K562 (cell line): ENCODE measurements around the gene INTS13. TPM values are rescaled to one million over a fixed set of nuclear protein-coding genes. Genes with fewer than 3 reads are reported as not detected.

ENCODE experiments used
- ARID2 ChIP-seq: fragments of 450-650 bp; IDR thresholded peaks from 2 replicates; pipeline ENCODE4 v1.6.1; 2017; ENCODE audit warnings: antibody characterized with exemption, mild to moderate bottlenecking
- CBFA2T2 ChIP-seq: fragments of 450-650 bp; conservative IDR thresholded peaks from 2 replicates; pipeline ENCODE4 v1.6.1; 2017; ENCODE audit warnings: mild to moderate bottlenecking
- CHD4 ChIP-seq: fragments of 200-600 bp; sonication (generic); IDR thresholded peaks from 3 replicates; pipeline ENCODE4 v1.6.1; 2012; ENCODE audit warnings: low read depth, mild to moderate bottlenecking, mixed read lengths, low read length, inconsistent platforms; ENCODE audit not compliant: insufficient read depth, insufficient replicate concordance, poor library complexity, severe bottlenecking
- FOXP1 ChIP-seq: sonication (generic); formaldehyde crosslinking; IDR thresholded peaks from 2 replicates; pipeline ENCODE4 v1.8.0; 2022; ENCODE audit warnings: mild to moderate bottlenecking, missing genetic modification reagents
- GABPB1 ChIP-seq: sonication (generic); formaldehyde crosslinking; IDR thresholded peaks from 2 replicates; pipeline ENCODE4 v1.8.0; 2022; ENCODE audit warnings: mild to moderate bottlenecking, missing genetic modification reagents
- JUND ChIP-seq, 2 experiments: IDR thresholded peaks; 2 replicates in 1 of 2; 3 replicates in 1 of 2; pipeline ENCODE4 v1.6.1; 2011; ENCODE audit warnings: borderline replicate concordance in 2 of 2, low read depth in 2 of 2, low read length in 2 of 2, improper control_type of control experiment in 1 of 2, missing biosample characterization in 1 of 2, missing genetic modification characterization in 1 of 2, missing genetic modification reagents in 1 of 2
- KDM4B ChIP-seq, 2 experiments: fragments of 450-650 bp in 1 of 2; sonication (generic) in 1 of 2; IDR thresholded peaks; 2 replicates each; pipeline ENCODE4 v1.6.1; 2016 to 2017; ENCODE audit warnings: borderline replicate concordance in 2 of 2, antibody characterized with exemption in 1 of 2, low read depth in 1 of 2, mild to moderate bottlenecking in 1 of 2
- MLX ChIP-seq, 2 experiments: fragments of 450-650 bp in 1 of 2; sonication (generic) in 1 of 2; formaldehyde crosslinking; conservative IDR thresholded peaks; 2 replicates each; pipeline versions ENCODE4 v1.4.0 to v1.8.1; 2020 to 2022; ENCODE audit warnings: mild to moderate bottlenecking in 1 of 2, missing genetic modification reagents in 1 of 2
- PHB ChIP-seq: fragments of 250-450 bp; sonication (Bioruptor Pico); IDR thresholded peaks from 2 replicates; pipeline ENCODE4 v1.5.0; 2021
- PML ChIP-seq: IDR thresholded peaks from 2 replicates; pipeline ENCODE4 v1.6.1; 2012; ENCODE audit warnings: low read length, inconsistent platforms
- PPARD ChIP-seq: fragments of 250-450 bp; sonication (Bioruptor Pico); IDR thresholded peaks from 2 replicates; pipeline ENCODE4 v1.8.0; 2022; ENCODE audit warnings: inconsistent platforms, mild to moderate bottlenecking, moderate library complexity
- PRPF4 ChIP-seq: fragments of 200-400 bp; formaldehyde crosslinking; IDR thresholded peaks from one replicate; pipeline ENCODE4 v1.6.1; 2017; ENCODE audit warnings: low read length, low read depth, mild to moderate bottlenecking; ENCODE audit not compliant: insufficient read depth, poor library complexity, severe bottlenecking
- RAD21 ChIP-seq, 2 experiments: fragments of 250-450 bp in 1 of 2; fragments of 450-650 bp in 1 of 2; sonication (Bioruptor Pico) in 1 of 2; formaldehyde crosslinking in 1 of 2; IDR thresholded peaks in 1 of 2; conservative IDR thresholded peaks in 1 of 2; 2 replicates each; pipeline versions ENCODE4 v1.4.0 to v1.8.0; 2020 to 2022; ENCODE audit warnings: mild to moderate bottlenecking in 2 of 2, moderate library complexity in 1 of 2
- SPI1 ChIP-seq: IDR thresholded peaks from 2 replicates; pipeline ENCODE4 v1.6.1; 2011; ENCODE audit warnings: low read depth, low read length, control low read depth, borderline replicate concordance
- SRSF1 ChIP-seq: fragments of 200-400 bp; formaldehyde crosslinking; IDR thresholded peaks from 2 replicates; pipeline ENCODE4 v1.6.1; 2017; ENCODE audit warnings: mild to moderate bottlenecking, low read depth, low read length, moderate library complexity
- STAG1 ChIP-seq: sonication (generic); formaldehyde crosslinking; IDR thresholded peaks from 2 replicates; pipeline ENCODE4 v1.5.0; 2020; ENCODE audit warnings: missing genetic modification reagents, borderline replicate concordance
- TFAM ChIP-seq: fragments of 250-450 bp; sonication (Bioruptor Pico); conservative IDR thresholded peaks from 2 replicates; pipeline ENCODE4 v1.5.0; 2021; ENCODE audit warnings: mild to moderate bottlenecking, moderate library complexity
- ZNF217 ChIP-seq: sonication (generic); formaldehyde crosslinking; IDR thresholded peaks from 2 replicates; pipeline ENCODE4 v1.8.0; 2022; ENCODE audit warnings: mild to moderate bottlenecking, missing genetic modification reagents
- ZNF609 ChIP-seq: sonication (generic); formaldehyde crosslinking; IDR thresholded peaks from 2 replicates; pipeline ENCODE4 v1.8.1; 2023; ENCODE audit warnings: missing genetic modification reagents, mild to moderate bottlenecking, borderline replicate concordance
- polyA plus RNA-seq, 8 experiments: library from polyadenylated mRNA; depleted of rRNA in 4 of 8; stranded (reverse) in 5 of 8; unstranded in 3 of 8; fragments of >200 nt; fragmentation: Nextera tagmentation in 2 of 8; fragmentation: Illumina TruSeq in 1 of 8; extraction: Ambion mirVana in 2 of 8; extraction: Trizol in 1 of 8; gene quantifications; 2 replicates each; pipeline versions ENCODE4 v1.2.1 to v1.2.3, GENCODE V29; 2011 to 2014; ENCODE audit warnings: inconsistent platforms in 1 of 8, missing spikeins in 1 of 8
- total RNA-seq, 7 experiments: library from RNA; depleted of rRNA in 6 of 7; stranded (reverse); fragments of >200 nt in 6 of 7; fragmentation: Illumina TruSeq in 2 of 7; extraction: Trizol in 2 of 7; gene quantifications; 2 replicates each; pipeline versions ENCODE4 v1.2.1 to v1.2.3, GENCODE V29; 2011 to 2021; ENCODE audit warnings: low replicate concordance in 1 of 7

INTS13 gene
- total and polyA plus RNA-seq, 9 of the 15 experiments (the other 6 are each of a cell fraction or from before 2014, with no cell fraction given) = 48.3 to 91.8 (median 78.1) TPM

DNA sequence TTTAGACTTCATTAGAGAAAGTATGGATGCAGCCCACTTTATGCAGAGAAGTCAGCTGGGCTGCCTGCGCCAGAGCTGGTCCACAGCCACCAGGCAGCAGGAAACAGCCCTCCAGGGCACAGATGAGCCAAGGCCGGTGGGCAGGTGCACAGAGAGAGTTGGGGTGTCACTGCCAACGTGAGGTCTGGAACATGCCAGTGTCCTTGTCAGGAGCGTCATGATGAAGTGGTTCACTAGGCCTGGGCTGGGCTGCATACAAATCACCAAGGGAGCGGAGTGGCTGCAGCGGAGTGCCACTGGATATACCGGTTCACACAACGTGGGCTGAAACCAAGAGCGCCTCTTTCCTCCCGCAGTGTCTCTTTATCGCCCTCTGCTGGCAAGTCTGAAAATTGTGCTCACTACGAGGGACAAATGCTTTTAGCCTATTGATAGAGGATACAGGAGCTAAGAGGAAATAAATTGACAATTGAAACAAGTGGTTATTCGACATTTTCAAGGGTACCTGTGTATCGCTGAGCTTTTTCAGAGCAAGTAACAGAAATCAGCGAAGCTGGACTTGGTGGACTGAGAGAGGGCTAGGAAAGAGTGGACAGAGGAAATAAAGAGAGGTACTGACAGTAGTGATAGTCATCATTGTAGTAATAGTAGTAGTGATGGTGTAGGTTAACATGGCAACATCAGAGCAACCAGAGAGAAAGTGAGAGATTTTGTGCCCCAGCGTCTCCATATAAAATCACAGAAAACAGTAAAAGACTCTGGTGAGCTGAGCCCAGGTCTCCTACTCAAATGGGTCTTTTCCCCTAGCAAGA, 52.8 kb downstream of the INTS13 start (continued):
- TF ChIP-seq ZNF609 (CRISPR knock-in tag) (no peak), SRSF1 (no peak), FOXP1 (CRISPR knock-in tag) (no peak), CHD4 (no peak), CBFA2T2 (no peak), ARID2 (0 out of 2 replicates have a peak, but pooled peaks have one; percentile 41), GABPB1 (no peak), MLX (CRISPR knock-in tag; conservative IDR thresholded peaks at IDR 0.05) (no peak), ZNF217 (CRISPR knock-in tag) (no peak), RAD21 (CRISPR knock-in tag; conservative IDR thresholded peaks at IDR 0.05 in 1 of 2, IDR thresholded peaks at IDR 0.05 in 1 of 2) (peak; percentile 80 to 87), JUND (IDR thresholded peaks at IDR 0.05; ENCODE audit: borderline replicate concordance, low read depth, low read length) (peak; percentile 43; the same call in 1 of the 2 replicates), JUND (tag; IDR thresholded peaks at IDR 0.05; ENCODE audit: borderline replicate concordance, low read depth, low read length) (no peak), SPI1 (no peak), STAG1 (CRISPR knock-in tag) (peak; percentile 41; the same call in 1 of the 2 replicates), KDM4B (IDR thresholded peaks at IDR 0.05; ENCODE audit: borderline replicate concordance in 2 of 2, low read depth in 1 of 2) (no peak), PRPF4 (no peak), TFAM (no peak), PHB (CRISPR knock-in tag) (no peak), PML (no peak), PPARD (CRISPR knock-in tag) (no peak)
